Activated naive CD4-positive, alpha-beta T cell treated with anti-CD3 and anti-CD28 coated beads, Interleukin-2, amount 50 U/mL, for 16 hours (primary cell): Measurements from ENCODE around the gene FBXL17.

Experiments
- DNase-seq: peaks from one replicate; pipeline ENCODE4 v3.0.0-alpha.2; 2020

The FBXL17 gene

DNA sequence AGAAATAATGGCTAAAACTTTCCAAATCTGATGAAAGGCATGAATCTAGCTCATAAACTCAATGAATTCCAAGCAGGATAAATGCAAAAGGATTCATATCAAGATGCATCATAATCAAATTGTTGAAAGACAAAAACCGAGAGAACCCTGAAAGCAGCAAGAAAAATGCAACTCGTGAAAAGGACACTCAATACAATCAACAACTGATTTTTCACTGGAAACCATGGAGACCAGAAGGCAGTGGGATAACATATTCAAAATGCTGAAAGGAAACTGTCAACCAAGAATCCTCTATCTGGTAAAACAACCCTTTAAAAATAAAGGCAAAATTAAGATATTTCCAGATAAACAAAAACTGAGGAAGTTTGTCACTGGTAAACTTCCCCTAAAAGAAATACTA is 9.5 kb downstream of the FBXL17 start:
- no peak for DNase-seq

DNA sequence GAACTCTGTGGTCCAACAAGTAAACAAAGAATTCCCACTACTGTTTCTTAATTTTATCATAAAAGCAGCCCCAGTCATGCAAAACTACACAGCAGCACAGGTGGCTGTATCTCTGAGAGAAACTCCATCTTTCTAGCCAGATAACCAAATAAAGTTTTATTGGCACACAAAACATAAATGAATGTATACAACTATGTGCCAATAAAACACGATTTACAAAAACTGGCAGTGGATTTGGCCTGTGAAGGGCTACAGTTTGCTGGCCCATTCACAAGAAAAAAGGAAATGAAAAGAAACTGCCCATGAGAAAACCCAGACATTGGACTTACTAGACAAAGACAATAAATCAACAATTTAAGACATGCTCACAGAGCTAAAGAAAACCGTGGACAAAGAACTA is 10.6 kb downstream of the FBXL17 start:
- DNase-seq = no peak

DNA sequence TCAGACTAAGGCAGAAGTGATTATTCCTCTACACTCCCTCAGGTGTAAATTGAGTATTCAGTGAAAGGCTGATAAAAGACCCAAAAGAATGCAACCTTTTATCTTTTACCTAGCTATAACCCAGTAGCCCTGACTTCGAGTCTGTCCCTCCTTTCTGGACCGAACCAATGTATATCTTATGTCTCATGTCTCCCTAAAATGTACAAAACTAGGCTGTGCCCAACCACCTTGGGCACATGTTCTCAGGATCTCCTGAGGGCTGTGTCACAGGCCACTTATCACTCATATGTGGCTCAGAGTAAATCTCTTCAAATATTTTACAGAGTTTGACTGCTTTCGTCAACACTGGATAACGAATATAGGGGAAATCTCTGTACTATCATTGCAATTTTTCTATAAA is 12.7 kb downstream of the FBXL17 start:
- DNase-seq = no peak

DNA sequence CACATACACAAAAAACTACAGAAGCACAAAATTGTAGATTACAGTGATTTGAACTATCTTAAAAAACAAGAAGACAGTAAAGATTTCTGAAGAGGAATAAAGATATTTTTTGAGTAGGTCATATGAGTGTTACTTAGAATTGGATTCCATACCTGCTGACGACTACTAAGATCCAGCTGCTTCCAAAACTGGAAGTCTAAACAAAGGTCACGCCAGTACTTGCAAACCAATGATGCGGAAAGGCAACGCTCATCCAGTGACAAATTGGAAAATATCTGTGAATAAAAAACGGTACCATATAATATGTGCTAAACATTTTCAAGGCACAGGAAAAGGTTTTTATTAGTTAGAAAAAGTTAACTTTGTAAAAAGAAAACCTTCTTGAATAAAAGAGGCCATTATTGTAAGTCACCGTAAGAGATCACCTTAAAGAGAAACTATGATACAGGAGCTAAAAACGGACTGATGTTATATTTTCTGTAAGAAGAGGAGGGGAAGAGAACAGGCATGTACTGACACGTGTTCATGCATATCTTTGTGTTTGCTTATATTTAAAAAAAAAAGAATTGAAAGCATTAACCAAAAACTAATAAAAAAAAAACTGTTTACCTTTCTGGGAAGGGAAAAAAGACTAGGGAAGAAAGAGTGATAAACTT is 14.1 kb downstream of the FBXL17 start:
- DNase-seq = no peak

DNA sequence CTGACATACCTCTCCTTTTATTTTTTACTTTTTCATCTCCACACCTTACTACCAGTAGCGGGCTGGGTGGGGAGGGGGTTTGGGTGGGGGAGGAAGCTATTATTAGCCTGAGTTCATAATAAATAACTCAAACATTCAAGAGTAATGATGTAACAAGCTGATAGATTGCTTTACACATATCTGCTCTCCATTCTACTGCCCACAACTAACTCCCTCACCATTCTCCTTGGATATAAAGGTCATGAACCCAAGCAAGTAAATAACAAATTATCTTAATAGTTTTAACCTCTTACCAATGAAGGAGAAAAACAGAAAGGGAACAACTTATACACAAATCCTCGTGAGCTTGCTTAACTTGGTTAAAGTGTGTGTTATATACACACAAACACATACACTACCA is 15.4 kb downstream of the FBXL17 start:
- no peak for DNase-seq

DNA sequence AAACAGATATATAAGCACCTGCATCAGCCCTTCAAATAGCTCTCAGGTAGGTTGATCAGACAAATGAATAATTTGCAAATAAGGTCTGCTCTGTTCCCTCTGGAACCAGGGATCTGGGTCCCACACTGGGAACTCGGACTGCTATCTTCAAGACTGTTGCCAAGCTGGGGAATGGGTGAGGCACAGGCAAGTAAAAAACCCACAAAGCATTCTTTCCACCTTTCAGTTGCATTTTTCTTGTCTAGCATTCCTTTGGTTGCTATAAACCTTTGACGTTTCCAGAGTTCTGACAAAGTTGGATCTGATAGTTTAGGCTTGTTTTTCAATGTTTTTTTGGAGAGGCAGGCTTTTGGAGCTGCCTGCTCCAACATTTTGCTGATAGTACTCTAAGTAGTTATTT is 20.1 kb downstream of the FBXL17 start:
- no peak for DNase-seq

DNA sequence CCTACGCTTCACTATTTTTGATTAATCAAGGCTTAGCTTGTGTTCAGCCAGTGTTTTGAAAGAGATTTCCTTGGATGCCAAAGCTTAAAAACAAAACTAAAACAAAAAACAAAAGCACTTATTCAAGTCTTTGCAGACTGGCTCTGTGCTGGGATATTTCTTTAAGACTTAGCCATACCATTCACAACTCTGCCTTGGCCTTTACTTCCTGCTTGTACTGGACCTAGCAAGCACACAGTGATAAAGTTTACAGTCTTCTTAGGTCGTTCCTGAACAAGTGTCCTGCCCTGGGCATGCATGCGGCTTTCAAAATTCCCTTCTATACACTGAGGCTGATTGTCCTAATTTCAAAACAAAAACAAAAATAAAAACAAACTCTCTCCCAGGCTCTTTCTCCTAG is 20.7 kb downstream of the FBXL17 start:
- DNase-seq = no peak

DNA sequence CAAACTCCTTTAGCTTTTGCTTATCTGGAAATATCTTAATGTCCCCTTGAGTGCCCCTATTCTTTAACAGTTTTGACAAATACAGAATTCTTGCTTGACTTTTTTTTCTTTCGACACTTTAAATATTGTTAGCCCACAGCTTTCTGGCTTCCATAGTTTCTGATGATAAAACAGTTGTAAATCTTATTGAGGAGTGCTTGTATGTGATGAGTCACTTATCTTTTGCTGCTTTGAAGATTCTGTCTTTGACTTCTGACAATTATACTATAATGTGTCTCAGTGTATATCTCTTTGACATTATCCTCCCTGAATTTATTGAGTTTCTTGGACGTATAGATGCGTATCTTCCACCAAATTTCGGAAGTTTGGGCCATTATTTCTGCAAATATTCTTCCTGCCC is 21.6 kb downstream of the FBXL17 start:
- DNase-seq = no peak

DNA sequence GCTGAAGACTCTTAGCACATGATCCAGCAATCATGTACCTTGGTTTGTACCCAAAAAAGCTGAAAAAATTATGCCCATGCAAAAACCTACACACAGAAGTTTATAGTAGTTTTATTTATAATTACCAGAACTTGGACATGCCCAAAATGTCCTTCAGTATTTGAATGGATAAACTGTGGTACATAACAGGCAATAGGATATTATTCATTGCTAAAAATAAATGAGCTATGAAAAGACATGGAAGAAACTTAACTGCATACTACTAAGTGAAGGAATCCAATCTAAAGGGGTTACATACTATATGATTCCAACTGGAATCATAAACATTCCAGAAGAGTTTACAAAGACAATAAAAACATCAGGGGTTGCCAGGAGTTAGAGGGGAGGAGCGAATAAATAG is 25.6 kb downstream of the FBXL17 start:
- DNase-seq = no peak

DNA sequence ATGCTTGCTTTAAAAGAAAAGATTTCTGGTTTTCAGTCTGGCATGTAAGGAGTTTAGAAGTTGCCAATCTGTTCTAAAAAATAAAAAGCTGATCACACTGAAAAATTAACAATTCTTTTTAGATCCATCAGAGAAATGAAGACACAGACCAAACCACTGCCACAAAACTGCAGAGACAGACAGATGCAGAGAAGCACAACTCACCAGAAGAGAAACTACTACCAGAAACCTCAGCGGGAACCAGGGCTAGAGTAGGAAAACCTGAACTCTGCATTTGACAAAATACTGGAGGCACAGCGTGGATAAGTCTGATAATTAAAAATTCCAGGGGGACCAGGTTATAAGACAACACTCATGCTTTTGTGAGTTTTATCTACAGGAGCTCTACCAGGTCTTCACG is 28.8 kb downstream of the FBXL17 start:
- DNase-seq = no peak

DNA sequence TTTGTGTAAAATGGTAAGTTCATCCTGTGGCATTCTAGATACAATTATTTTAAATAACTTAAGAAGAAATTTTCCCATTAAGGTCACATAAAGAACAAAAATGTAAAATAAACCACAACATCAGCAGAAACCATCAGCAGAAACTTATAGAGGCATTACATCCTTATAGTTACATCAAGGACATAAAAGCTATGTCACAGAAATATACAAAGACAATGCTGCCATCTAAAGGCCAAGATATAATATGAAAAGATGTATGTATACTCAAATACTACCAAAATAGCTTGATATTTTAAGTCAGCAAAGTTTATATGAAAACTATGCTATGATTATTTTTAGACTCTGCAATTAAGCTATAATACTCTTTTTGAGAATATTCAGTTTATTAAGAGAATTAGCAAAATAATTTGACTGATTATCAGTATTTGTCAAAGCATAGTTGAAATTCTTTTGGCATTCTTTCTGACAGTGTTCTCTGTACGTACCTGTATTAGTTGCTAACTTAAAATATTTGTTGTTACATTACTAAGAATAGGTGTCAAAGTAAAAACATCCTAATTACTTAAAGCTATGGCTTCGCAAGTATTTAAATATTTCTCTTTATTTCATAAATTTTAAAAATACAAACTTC is 36.2 kb downstream of the FBXL17 start:
- no peak for DNase-seq

DNA sequence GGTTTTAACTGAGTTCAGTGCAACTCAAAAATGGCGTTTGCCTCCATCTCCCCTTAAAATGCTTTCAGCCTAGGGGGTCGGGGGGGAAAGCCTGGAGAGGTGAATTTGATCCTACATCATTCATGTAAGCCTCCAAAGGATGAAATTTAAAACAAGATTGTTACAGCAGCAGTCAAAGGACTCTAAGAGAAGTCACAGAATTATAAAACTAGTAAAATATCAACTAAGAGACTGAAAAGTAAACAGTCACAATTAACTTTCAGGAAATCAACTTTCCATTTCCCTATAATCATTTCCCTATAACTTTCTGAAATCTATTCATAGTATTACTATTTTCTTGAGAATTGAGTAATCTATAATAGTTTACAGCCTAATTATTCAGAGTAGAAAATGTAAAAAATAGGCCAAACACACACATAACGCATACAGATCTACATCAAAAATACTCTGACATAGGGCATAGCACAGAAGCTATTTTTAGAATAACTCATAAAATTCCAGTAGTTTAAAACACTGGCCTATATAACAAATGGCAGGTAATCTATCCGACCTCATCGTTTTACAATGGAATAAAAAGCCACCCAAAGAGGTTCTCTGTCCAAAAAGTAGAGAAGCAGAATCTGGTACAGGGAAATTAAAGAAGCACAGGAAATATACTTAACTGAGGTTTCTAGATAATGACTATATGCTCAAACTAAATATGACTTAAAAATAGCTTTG is 37.6 kb downstream of the FBXL17 start:
- DNase-seq = no peak

DNA sequence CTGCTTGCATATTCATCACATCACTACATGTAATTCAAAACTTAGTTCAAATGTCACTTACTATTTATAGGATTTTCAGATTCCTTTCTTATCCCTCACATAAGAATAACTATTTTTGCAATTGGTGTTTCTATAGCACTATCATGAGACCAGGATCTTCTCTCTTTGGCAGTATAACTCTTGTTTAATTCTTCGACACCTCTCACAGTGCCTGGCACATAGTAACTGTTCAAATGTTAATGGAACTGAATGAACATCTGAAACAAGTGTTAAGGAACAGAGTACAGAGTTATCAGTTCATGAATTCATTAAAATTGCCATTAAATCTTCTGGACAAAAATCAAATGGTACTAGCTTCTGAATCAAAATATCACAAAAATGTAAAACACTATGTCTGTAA is 40.0 kb downstream of the FBXL17 start:
- no peak for DNase-seq

DNA sequence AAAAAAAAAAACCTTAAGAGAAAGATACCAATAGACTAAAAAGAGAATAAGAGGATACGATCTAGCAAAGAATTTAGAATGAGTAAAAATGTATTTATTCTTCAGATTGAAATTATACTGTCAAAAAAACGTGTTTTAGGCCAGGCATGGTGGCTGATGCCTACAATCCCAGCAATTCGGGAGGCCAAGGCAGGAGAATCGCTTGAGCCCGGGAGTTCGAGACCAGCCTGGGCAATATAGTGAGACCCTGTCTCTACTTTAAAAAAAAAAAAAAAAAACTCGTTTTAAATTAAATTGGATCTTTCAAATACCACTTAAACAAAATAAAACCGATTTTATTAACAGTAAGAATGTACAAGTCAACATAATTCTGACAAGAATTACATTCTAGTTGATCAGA is 41.8 kb downstream of the FBXL17 start:
- no peak for DNase-seq

DNA sequence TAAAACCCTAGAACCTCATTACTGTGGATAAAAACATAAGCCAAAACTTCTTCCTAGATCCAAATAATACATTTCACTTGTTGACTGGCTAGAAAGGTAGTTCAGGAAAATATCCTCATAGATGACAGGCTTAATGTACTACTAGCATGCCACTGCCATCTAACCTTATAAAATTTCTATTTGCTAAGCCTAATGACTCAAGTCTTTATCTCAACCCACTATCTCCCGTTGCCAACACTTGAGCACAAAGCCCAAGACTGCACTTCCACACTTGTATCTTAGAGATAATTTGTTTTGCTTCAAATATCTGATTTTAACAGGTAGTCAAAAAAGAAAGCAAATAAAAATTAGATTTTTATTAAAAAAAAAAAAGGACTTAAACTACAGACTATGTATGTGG is 42.7 kb downstream of the FBXL17 start:
- DNase-seq = no peak

DNA sequence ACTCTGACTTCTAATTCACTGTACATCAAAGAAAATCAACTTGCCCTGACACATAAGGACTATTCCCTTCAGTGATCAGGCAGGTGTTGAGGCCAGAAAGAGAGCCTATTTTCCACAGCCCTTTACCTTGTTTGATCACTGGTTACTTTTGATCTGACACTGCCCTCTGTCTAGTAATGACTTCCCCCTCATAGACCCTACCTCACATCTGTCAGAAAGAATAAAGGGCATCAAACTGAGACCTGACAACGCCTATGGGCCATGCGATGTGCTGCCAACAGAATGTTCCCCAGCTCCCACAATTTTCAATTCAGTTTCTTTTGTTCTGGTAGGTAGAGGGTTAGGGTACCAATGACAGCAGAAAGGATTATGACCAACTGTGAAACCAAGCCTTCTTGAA is 47.7 kb downstream of the FBXL17 start:
- no peak for DNase-seq

DNA sequence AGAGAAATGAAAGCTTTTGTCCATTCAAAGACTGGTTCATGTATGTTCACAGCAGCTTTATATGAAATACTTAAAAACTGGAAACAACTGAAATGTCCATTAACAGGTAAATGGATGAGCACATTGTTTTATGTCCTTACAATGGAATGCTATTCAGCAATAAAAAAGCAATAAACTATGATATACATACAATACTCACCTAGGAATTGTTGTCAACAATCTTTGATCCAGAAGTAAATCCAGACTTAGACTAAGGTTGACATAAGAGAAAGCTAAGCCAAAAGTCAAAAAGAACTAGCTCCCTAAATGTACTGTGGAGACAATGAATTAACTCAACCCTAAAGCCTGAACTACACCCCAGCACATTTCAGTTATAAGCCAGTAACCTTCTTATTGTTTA is 54.9 kb downstream of the FBXL17 start:
- DNase-seq = no peak

DNA sequence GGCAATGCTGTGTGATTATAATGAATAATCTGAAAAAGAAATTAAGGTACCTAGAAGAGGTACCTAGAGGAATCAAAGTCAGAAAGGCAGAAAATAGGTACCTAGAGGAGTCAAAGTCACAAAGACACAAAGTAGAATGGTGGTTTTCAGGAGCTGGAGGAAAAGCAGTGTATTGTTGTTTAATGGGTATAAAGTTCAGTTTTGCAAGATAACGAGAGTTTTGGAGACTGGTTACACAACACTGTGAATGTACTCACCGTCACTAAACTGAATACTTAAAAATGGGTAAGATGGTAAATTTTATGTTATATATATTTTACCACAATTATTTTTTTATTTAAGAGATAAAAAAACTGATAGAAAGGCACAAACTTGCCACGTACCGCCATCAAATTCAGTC is 57.0 kb downstream of the FBXL17 start:
- no peak for DNase-seq

DNA sequence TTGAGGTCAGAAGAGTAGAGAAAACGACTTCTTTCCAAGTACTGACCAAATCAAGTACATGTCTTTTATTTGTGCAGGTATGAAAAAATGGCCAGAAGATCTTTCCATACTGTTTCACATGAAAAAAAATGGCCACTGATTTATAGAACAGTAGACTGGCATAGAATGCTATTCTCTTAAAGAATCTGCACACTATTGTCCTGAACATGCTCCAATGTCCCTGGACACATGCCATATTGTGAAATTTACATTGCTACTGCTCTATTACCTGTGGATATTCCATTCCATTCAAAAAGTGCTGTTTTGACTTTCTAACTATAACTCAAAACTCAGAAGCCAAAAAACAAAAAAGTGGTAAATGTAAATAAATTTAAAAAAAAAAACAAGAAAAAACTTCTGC is 60.6 kb downstream of the FBXL17 start:
- DNase-seq = no peak

DNA sequence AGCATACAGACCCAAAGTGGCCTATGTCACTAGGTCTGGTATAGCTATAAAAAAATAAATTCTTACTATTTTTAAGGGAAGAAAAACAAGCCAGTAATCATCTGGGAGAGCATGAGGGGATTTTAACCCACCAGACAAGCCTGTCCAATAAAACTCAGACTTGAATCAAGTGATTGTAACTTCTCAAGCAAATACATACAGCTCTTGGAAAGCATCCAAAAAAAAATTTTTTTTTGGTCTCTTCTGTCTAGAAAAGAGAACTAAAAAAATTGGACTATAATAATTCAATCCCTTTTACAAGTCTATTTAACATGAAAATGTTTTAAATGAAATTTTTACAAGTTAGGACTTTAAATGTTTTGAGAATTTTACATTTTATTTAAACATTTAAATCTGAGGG is 61.7 kb downstream of the FBXL17 start:
- DNase-seq = no peak

DNA sequence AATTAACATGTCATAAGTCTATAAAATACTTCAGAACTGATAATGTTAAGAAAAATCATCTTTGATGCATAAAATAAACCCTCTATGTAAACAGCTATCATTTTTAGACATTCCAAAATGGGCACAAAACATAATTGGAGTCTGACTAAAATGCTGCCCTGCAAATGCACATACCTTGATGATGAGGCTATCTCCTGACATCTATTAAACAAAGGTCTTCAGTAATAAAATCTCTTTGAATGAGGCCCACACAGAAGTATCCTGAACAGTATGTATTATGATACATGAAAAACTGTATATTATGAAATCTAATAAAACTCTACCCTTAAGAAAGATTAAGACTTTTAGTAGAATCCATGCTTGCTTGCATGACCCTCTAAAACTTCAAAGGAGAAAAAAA is 66.1 kb downstream of the FBXL17 start:
- DNase-seq = no peak

DNA sequence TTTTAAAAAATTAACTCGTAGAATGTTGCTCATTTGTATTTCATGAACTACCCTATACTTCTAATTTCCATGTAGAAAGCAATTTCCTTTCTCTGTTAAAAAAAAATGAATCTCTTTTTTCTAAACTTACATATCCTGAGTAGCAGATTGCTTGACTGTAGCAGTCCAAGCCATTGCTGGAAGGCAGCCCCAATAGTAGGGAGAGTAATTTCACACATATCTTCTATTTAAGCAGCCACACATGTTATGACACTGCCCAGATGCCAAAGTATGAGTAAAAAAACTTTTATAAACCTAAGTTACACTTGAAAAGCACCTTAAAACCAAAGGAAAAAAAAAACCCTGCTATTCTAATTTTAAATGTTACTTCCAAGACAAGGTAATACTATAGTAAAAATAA is 69.6 kb downstream of the FBXL17 start:
- DNase-seq = no peak

DNA sequence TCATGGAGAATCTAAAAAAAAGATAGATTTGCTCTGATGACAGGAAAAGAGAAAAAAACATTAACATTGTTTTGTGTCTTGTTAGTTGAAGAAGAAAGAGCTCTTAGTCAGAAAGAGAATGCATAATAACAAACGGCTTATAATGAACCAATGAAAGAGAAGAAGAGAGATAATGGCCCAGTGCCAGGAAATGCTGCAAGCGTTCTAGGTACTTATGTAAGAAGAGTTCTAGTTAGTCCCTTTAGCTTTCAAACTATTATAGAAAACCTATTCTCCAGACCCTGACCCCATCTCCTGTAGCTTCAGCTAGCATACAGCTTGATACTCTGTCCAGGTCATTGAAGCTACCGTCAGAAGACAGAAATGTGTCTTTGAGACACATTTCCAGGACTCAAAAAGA is 70.2 kb downstream of the FBXL17 start:
- no peak for DNase-seq

DNA sequence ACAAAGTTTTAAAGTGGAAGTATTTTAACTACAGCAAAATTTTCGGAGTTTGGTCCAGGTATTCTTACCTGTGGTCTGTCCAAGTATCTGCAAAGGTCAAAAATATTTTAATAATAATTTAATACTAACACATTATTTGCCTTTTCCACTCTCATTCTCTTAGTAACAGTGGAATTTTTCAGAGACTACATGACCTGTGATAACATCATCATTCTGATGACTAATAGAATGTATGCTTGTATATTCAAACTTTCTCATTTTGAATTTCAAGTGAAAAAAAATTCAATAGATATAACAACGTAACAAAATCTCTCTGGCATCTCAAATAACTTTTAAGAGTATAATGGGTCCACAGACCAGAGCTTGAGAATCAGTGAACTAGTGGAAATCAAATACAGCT is 78.3 kb downstream of the FBXL17 start:
- DNase-seq = no peak

DNA sequence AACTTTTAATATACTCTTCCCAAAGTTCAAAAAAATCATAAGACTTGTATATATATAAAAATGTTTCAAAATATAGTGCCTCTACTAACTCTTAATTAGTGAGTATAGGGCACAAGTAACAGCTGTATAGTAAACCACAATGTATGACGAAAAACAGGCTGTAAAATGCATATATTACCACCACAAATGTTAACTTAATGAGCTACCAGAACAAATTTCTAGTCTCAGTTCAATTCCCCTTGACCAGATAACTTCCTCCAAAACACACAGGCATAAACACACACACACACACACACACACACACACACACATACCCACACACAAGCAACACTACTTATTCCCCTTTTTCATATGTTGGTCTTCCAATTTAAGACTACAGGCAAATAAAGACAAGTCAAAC is 78.8 kb downstream of the FBXL17 start:
- DNase-seq = no peak
